Activated CD4-positive, alpha-beta T cell treated with anti-CD3 and anti-CD28 coated beads for 48 hours (primary cell): ENCODE data around the gene GPR63.
A peak's percentile ranks its signal among the peaks of the same experiment; 100 is the strongest.
"Not testable (repeated sequence)": the region's sequence is repeated elsewhere in the genome, so short reads cannot be mapped to it uniquely, and the experiment has no call there.

Experiments
- DNase-seq: peaks from one replicate; pipeline ENCODE4 v3.0.0-alpha.2; 2020

Gene GPR63, protein sequence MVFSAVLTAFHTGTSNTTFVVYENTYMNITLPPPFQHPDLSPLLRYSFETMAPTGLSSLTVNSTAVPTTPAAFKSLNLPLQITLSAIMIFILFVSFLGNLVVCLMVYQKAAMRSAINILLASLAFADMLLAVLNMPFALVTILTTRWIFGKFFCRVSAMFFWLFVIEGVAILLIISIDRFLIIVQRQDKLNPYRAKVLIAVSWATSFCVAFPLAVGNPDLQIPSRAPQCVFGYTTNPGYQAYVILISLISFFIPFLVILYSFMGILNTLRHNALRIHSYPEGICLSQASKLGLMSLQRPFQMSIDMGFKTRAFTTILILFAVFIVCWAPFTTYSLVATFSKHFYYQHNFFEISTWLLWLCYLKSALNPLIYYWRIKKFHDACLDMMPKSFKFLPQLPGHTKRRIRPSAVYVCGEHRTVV

DNA sequence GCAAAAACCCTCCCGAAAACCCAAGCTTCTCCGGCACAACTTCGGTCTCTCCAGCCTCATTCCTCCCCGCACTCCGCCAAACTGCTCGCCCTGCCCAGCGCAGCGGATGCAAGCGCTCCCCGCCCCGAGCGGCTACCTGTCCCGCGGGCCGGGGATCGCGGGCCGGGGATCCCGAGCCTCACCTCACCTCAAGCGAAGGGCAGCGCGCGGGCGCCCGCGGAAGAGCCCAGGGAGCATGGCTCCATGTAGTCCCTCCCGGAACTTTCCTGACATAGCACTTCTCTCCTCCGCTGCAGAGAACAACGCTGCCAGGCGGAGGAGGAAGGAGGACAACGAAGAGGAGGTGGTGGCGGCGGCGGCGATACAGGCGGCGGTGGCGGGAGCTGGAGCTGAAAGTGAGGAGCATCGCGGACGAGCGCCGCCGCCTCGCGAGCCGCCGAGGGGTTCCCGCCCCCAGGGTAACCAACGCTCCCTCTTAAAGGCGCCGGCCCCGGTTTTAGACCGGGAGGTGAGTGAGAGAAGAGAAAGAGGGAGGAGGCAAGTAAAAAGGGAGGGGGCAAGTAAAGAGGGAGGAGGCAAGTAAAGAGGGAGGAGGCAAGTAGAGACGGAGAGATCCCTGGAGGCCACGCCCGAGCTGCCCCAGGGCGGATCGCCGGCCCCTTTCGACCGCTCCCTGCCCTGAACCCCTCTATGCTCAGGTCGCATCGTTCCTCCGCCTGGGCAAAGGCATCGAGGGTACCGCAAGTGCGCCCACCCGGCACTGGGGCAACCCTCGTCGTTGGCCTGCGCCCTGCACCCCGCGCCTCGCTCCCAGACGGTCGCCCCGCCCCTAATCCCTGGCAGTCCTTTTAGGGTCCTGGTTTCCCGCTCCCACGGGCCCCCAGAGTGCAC lies at the start of gene GPR63:
TSS of gene GPR63 (minus strand) at position 397 of the 891 bp plus-strand sequence. CDS start 37,746 bp downstream, outside the sequence.
- DNase-seq: peak; percentile 79

DNA sequence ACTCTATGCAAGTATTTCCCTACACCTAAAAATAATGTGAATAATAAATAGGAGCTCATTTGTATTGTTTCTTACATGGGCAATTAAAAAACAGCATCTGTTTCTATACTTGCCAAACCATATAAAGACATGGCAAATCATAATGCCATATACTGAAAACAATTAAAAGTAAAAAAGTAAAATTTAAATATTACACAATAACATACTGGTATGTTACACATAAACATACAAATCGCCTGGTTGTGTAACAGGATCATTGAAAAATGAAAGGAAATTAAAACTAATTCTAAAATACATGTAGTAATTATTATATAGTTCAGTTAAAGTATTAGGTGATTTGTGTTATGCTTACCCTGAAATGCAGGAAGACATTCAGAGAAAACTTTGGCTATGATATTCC lies 49.2 kb upstream of the GPR63 start:
- no peak for DNase-seq

DNA sequence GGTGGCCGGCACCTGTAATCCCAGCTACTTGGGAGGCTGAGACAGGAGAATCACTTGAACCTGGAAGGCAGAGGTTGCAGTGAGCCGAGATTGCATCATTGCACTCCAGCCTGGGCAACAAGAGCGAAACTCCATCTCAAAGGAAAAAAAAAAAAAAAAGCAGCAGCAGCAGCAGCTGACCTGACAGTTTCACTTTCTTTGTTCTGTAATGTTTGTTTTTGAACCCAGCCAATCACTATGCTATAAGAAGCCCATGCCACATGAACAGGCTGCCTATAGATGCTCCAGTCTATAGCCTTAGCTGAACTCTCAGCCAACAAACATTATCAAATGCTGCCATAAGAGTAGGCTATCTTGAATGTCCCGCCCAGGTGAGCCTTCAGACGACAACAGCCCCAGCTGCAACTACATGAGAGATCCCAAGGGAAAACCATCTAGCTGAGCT lies 47.9 kb upstream of the GPR63 start:
- not testable (repeated sequence) for DNase-seq

DNA sequence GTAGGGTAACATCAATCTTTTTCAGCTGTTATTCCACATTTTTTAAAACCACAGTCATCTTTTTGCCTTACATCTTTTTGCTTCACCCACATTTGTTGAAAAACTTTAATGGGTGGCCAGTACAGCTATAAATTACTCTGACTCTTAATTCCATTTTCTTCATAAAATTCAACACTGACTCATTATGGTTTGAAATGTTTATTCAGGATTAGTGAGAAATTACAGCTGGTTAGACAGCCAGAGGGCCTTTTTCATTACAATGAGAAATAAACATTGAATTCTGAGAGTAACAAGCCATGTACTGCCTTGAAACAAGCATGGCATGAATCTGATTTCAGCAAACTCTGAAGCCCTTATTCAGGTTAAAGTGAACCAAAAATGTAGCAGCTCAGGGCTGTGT lies 40.9 kb upstream of the GPR63 start:
- DNase-seq: no peak

DNA sequence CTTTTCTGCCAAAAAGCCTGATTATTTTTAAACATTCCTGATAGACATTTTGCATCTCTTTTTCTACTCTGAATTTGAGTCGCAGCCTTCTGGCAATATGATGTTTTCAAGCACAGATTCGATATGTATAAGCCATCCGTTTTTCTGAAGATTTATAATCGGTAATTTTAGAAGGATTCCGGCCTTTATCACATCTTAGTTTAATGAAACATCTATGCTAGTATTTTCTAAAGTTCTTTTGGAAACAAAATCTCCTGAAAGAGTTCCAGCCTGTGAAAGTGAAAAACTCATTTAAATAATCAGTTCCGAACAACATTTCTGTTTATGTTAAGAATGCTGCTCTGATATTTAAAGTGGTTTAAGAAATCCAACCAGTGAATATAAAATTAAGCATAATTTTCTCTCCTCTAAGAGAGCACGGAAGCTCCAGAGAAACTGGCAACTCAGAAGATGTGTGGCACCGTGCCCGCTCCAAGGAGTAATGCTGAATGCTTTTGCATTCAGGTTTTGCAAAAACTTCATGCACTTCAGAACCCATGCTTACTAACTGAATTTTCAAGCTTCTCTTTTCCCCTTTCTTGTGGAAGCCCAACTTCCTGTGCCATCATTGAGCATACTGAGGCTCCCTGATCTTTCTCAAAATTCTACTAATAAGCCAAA lies 39.7 kb upstream of the GPR63 start:
- no peak for DNase-seq

DNA sequence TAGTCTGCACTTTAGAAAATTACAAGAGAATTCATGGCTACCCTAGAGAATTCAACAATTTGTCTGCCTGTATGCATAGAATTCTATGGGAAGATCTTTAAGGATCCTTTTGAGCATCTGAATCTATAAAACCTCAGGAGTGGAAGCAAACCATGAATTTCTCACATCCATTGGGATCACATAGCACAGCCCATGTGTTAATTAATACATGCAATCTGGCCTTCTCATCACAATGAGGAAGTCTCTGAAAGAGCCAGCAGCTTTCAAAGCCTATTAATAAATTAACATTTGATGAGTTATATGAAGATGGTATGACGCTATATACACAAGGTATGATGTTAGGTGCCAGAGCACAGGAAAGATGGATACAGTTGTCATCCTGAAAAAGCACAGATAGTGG lies 35.7 kb upstream of the GPR63 start:
- DNase-seq: no peak

DNA sequence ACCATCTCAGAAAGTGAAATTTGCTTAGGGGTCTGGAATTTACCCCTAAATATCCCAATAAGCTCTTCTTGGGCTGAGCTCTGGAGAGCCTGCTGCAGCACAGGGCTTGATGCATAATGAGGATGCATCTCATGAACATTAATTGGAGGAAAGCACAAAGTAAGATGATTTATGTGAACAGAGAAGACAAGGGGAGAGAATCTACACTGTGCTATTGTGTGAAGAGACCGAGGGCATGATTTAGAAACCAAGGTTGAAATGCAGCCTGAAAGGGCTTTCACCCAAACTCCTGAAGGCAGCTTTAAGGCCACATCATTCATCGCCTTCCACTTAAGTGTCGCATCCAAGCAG lies 27.8 kb upstream of the GPR63 start:
- DNase-seq: no peak

DNA sequence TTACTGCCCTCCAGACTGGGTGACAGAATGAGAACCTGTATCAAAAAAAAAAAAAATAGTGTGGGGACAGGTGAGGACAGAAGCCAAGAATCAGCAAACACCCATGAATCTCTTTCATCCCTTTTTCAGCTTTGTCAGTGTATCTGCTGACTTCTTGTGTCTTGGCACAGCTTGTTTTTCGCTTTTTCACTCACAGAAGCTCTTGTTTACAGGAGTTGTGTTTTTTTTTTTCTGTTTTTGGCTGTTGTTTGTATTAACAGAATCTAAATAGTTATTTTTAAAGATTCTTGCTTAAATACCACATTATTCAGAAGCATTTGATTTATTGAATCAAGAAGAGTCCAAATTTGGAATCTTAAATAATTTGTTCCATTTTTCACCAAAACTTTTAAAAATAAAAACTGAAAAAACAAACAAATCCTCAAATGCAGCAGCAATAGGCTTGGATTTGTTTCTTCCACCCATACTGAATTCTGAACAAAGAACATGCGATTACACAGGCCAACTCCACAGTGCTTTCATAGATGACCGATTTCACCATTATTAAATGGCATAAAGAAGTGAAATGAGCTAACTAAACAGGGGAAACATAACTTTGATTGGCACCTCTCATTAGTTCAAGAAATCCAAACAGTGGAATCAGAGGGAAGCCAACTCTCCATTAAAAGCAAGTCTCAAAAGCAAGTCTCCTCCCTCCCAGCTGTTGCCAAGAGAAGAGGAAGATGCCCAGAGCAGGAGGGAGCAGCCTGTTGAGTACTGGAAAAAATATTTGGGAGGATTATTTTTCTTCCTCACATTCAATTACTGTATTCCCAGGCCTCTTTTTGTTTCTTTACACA lies 27.2 kb upstream of the GPR63 start:
- DNase-seq: no peak

DNA sequence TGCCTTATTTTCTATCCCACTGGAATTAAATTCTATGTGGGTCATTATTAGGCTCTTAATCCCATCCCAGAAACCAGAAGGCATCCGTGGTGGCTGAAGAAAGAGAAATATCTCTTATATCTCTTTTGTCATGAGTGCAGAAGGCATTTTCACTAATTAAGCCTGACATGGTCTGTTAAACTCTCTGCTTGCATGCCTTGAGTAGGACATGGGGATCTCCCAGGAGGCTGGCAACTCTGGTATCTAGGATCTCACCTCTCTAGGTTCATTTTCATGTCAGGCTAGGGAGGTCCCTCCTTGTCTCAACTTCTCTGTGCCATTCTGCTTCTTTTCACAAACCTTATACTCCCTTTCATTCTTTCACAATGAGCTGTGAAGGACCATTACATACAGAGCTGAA lies 25.3 kb upstream of the GPR63 start:
- DNase-seq: no peak

DNA sequence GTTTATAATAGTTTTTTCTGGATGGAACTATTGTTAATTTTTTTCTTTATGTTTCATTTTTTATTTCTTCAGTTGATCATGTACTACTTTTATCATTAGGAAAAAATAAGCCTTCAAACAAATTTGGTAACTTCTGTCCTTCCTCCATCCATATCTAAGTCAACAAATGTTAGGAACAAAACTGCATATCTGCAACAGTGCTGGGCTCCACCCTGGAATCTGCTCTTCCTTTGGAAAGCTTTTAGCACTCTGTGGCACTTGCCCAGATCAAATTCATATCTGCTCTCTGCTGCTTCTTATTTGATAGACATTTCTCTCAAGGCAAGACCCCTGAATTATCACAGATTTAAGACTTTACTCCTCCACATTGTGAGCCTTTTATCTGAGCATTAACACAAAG lies 24.3 kb upstream of the GPR63 start:
- no peak for DNase-seq

DNA sequence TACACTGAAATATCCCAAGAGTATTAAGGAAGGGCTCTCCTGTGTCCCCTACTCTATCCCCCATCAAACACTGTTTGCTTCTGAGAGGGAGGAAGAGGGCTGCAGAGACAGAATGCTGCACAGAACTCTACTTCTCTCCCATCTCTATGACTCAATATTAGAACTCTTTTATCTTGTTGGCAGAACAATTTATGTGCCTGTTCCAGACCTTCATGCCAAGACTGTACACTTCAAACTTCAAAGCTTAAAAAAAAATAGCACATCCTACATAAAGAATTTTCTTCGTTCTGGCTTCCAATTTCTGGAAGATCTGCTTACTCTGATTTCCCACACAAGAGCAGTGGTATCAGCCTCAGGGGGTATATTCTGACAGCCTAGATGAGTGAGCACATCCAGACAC lies 19.6 kb upstream of the GPR63 start:
- DNase-seq: no peak

DNA sequence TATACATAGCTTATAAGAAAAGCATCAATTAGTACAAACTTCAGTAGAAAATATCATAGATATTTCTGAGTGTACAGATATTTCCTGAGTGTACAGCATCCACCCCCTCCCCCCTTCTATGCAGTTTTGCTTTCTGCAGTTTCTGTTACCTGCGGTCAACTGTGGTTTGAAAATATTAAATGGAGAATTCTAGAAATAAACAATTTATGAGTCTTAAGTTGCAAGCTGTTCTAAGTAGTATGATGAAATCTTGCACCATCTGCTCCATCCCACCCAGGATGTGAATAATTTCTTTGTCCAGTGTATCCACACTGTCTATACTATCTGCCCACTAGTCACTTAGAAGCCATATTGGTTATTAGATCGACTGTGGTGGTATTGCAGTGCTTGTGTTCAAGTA lies 15.8 kb upstream of the GPR63 start:
- no peak for DNase-seq

DNA sequence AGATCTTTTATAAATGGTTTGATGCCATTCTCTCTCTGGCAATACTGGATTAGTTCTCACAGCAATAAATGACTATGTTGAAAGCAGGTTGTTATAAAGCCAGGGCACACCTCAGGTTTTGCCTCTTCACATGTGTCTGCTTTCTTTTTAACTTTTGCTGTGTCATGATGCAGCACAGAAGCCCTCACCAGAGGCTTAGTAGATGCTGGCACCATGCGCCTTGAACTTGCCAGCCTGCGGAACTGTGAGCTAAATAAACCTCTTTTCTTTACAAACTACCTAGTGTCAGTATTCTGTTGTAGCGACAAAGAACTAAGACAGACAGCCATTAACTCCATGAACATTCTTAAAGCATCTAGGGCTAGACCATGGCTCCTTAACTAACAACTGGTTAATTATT lies 15.3 kb upstream of the GPR63 start:
- DNase-seq: no peak

DNA sequence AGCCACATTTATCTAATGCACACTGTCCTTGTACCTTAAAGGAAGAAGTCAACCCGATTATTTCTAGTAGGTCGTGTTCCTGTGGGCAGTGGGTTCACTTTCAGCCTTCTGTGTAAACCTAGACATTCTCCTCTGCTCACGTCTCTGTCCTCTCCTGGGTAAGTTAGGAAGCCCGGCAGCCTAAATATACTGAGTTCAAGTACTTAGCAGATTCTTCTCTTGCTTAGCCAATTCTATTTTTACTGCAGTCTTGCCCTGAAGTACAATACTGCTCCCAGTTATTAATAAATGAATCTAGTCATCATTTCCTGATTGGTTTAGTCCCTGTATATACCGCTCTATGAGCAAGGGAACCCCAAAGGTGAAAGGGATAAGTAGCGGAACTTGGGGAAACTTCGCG lies 14.6 kb upstream of the GPR63 start:
- no peak for DNase-seq

DNA sequence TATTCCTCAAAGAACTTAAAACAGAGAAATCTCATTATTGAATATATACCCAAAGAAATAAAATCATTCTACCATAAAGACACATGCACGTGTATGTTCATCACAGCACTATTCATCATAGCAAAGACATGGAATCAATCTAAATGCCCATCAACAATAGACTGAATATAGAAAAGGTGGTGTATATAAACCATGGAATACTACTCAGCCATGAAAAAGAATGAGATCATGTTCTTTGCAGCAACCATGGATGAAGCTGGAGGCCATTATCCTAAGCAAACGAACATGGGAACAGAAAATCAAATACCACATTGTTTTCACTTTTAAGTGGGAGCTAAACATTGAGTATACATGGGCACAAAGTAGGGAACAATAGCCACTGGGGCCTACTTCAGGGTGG lies 12.3 kb upstream of the GPR63 start:
- DNase-seq: no peak

DNA sequence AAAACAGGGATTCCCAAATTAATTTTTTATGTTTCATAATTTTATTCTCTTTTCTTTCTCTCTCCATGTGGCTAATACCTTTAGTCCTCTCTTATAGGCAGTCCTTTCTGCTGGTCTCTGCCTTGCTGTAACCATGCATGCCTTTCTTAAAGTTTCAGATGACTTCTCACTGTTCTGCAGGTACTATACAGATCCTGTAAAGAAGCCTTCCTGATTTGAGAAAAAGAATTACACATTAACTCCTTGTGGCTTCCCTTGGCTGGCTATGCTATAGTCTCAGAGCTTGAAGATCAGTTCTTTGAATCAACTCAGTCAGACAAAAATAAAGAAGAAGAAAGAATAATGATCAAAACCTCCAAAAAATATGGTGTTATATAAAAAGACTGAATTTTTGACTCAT lies 7.3 kb upstream of the GPR63 start:
- no peak for DNase-seq

DNA sequence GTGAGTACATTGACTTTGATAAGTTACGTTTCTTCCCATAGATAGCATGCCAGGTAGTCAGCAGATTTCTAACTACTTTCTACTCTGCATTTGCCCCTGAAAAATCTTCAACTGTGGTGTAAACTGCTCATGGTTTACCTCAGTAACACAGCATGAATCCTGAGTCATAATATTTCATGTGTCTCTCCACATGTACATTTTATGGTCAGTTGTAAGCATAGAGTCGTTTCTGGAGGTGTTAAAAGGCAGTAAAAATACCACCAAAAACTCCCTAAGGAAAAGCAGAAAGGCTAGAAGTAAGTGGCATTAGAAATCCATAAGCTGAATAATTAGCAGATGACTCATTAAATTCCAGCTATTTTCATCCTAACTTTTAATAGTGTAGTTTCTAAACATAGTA lies 4.1 kb upstream of the GPR63 start:
- no peak for DNase-seq

DNA sequence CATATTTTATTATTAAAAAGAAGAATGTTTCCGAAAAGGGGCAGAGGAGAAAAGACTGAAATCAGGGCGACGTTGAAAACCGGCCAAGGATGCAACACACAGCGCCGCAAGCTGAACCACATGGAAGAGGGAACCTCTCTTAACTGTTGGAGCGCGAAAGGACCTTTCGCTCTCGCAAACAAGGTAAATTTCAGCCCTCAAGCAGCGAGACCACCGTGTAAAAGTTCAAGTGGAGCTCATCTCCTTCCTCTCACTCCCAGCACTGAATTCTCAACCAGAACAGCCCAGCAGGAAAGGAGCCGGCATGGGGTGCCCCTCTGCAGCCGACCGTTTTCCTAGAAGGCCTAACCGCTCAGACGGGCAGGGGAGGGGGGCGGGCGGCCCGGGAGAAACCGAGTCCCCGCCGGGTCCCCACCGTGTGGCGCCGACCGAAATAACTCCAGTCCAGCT lies 621 bp downstream of the GPR63 start:
- peak; percentile 3 for DNase-seq

DNA sequence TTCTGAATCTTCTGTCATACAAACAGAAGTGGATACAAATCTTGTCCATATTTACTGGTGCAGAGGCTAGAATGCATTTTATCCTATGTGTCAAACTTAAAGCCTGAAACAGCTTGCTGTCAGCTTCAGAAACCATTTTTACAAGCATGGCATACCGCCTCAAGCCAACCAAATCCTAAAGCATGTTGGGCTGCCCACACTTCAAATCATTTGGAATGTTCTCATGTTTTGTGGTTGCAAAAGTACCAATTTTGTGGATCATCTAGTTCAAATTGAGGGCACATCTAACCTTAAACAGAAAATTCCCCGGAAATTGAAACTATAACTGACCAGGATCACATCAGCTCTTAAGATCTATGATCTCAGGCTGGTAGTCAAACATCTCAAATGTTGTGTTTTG lies 3.2 kb downstream of the GPR63 start:
- no peak for DNase-seq

DNA sequence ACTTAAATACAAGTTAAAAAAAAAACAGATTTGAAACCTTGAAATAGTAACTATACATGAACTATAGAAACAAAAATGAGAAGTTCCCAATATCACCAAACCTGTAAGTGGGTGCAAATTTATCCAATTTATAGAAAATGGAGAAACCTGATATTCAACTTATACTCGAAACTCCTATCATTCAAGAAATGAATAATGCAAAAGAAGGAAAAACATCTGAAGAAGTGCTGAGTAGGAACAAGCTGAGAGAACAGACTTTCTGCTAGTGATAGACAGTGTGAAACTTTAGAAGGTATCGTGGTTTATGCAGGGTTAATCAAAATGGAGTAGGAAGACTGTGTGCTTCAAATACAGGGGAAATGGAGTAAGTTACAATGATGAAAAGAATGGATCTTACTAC lies 4.5 kb downstream of the GPR63 start:
- DNase-seq: no peak

DNA sequence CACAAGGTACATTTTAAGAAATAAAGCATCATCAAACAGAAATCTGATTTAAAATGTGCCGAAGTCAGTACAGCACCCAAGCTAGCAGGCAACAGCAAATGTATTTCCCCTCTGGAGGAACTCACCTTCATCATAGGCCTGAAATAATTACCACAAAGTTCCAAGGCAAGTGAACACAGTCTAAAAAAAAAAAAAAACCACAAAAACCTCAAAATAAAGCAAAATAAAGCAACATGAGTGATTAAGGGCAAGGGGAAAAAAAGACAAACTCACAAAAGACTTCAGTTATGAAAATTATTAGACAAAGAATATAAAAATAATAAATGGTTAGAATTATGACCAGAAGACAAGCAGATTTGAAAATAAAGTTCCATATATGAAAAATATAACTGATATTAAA lies 10.4 kb downstream of the GPR63 start:
- DNase-seq: no peak

DNA sequence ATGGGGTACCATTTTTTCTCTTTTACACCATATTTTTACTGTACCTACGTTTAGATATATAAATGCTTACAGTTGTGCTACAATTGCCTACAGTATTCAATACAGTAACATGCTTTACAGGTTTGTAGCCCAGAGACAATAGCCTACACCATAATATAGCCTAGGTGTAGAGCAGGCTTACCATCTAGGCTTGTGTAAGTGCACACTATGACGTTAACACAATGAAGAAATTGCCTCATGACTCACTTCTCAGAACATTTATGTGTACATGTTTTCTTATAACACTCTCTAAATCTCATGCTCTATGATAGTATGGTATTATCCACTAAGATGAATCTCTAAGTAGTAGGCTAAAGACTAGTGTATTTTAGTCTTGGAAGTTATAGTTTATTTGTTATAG lies 13.5 kb downstream of the GPR63 start:
- no peak for DNase-seq

DNA sequence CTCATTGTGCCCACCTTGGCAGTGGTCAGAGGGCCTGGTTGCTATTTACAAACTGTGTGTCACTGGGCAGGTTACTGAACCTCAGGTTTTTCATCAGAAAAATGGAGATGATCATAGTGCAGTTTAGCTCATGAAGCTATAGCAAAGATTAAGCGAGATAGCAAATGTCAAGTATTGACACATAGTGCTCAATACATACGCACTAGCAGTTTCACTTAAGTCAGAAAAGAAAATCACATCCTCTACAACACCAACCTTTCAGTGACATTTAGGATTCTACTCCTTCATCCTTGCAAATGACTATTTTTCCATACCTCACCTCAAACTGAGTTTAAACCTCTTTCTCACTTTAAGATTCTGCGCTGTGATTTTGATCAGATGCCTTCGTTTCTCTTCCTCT lies 16.2 kb downstream of the GPR63 start:
- no peak for DNase-seq
